IMR-90 (cell line): ENCODE data around the gene STOM. TPM values are rescaled to one million over a fixed set of nuclear protein-coding genes. Genes with fewer than 3 reads are reported as not detected.

Experiments used
- ATAC-seq: fragments of 200-7000 bp; cut with Tn5 transposase; 2 replicates; pipeline ENCODE4 v1.9.1; 2020; ENCODE audit warnings: low read depth, mild to moderate bottlenecking, moderate library complexity
- BruUV-seq: library from RNA; stranded (reverse); fragments of 400-500 nt; replicated peaks from 2 replicates; lab custom pipeline; 2021; lab: Mats Ljungman, UMichigan
- CTCF ChIA-PET: fragments of 300-600 bp; formaldehyde crosslinking; extraction: SDS; loops from one replicate; lab custom pipeline; 2021; ENCODE audit warnings: antibody characterized with exemption; lab: Yijun Ruan, JAX
- POLR2A ChIA-PET: fragments of 300-600 bp; sonication (Branson Sonifier 250); formaldehyde crosslinking; loops from one replicate; lab custom pipeline; 2022; ENCODE audit warnings: antibody characterized with exemption; ENCODE audit not compliant: unreplicated experiment; lab: Charles Lee
- DNase-seq: peaks from one replicate; pipeline ENCODE4 v3.0.0; 2013
- H2AFZ ChIP-seq: replicated peaks from 2 replicates; pipeline ENCODE3; 2013; ENCODE audit warnings: low read length, mild to moderate bottlenecking; ENCODE audit not compliant: poor library complexity
- H2AK5ac ChIP-seq: 2 replicates; pipeline ENCODE4 v1.6.1; 2013; ENCODE audit warnings: low read depth, low read length, inconsistent platforms
- H2AK9ac ChIP-seq: replicated peaks from 2 replicates; pipeline ENCODE3; 2013; ENCODE audit warnings: mild to moderate bottlenecking, low read depth, low read length, moderate library complexity; ENCODE audit not compliant: poor library complexity
- H2BK120ac ChIP-seq: 2 replicates; pipeline ENCODE4 v1.6.1; 2013; ENCODE audit warnings: low read depth, low read length, inconsistent platforms
- H2BK15ac ChIP-seq: 3 replicates; pipeline ENCODE4 v1.6.1; 2013; ENCODE audit warnings: low read depth, low read length, inconsistent platforms
- H2BK20ac ChIP-seq: 2 replicates; pipeline ENCODE4 v1.6.1; 2013; ENCODE audit warnings: low read depth, mild to moderate bottlenecking, inconsistent platforms, low read length, moderate library complexity
- H2BK5ac ChIP-seq: 2 replicates; pipeline ENCODE4 v1.6.1; 2013; ENCODE audit warnings: mild to moderate bottlenecking, low read depth, low read length, inconsistent platforms; ENCODE audit not compliant: poor library complexity, severe bottlenecking
- H3K14ac ChIP-seq: replicated peaks from 2 replicates; pipeline ENCODE4 v1.6.1; 2013; ENCODE audit warnings: low read depth, low read length, inconsistent platforms
- H3K18ac ChIP-seq: 2 replicates; pipeline ENCODE4 v1.6.1; 2013; ENCODE audit warnings: low read depth, low read length, control low read depth
- H3K23ac ChIP-seq: 2 replicates; pipeline ENCODE4 v1.6.1; 2013; ENCODE audit warnings: low read depth, low read length, inconsistent platforms
- H3K27ac ChIP-seq: 2 replicates; pipeline ENCODE4 v1.5.1; 2013; ENCODE audit warnings: mild to moderate bottlenecking, control low read depth, low read length; ENCODE audit not compliant: insufficient read depth
- H3K27me3 ChIP-seq: 2 replicates; pipeline ENCODE4 v1.6.1; 2013; ENCODE audit warnings: low read length; ENCODE audit not compliant: control insufficient read depth, insufficient read depth
- H3K36me3 ChIP-seq: 2 replicates; pipeline ENCODE4 v1.6.1; 2013; ENCODE audit warnings: low read length, mixed read lengths; ENCODE audit not compliant: control insufficient read depth, insufficient read depth
- H3K4ac ChIP-seq: 2 replicates; pipeline ENCODE4 v1.6.1; 2013; ENCODE audit warnings: low read depth, low read length, inconsistent platforms
- H3K4me1 ChIP-seq: 2 replicates; pipeline ENCODE4 v1.6.1; 2013; ENCODE audit warnings: low read length, mixed read lengths; ENCODE audit not compliant: control insufficient read depth, insufficient read depth
- H3K4me2 ChIP-seq: 2 replicates; pipeline ENCODE4 v1.6.1; 2013; ENCODE audit warnings: low read depth, mild to moderate bottlenecking, control low read depth, low read length, moderate library complexity
- H3K4me3 ChIP-seq: 2 replicates; pipeline ENCODE4 v1.5.1; 2013; ENCODE audit warnings: low read depth, mild to moderate bottlenecking, control low read depth, low read length, moderate library complexity; ENCODE audit not compliant: insufficient read depth
- H3K56ac ChIP-seq: 2 replicates; pipeline ENCODE4 v1.6.1; 2013; ENCODE audit warnings: low read length, inconsistent platforms; ENCODE audit not compliant: insufficient read depth; ENCODE audit errors: extremely low read depth
- H3K79me1 ChIP-seq, 2 experiments: 2 replicates each; pipeline ENCODE4 v1.6.1; 2013; ENCODE audit warnings: low read length in 2 of 2, inconsistent platforms in 1 of 2, low read depth in 1 of 2
- H3K9ac ChIP-seq: 2 replicates; pipeline ENCODE4 v1.6.1; 2013; ENCODE audit warnings: low read depth, low read length, control low read depth
- H3K9me1 ChIP-seq: 2 replicates; pipeline ENCODE4 v1.6.1; 2013; ENCODE audit warnings: low read length, inconsistent platforms; ENCODE audit not compliant: insufficient read depth
- H3K9me3 ChIP-seq: 2 replicates; pipeline ENCODE4 v1.6.1; 2013; ENCODE audit warnings: low read length; ENCODE audit not compliant: control insufficient read depth, insufficient read depth
- H4K20me1 ChIP-seq: 2 replicates; pipeline ENCODE4 v1.6.1; 2013; ENCODE audit warnings: low read length, inconsistent platforms; ENCODE audit not compliant: insufficient read depth
- H4K5ac ChIP-seq: 2 replicates; pipeline ENCODE4 v1.6.1; 2013; ENCODE audit warnings: mild to moderate bottlenecking, low read depth, low read length, control low read depth
- H4K8ac ChIP-seq, 2 experiments: 2 replicates each; pipeline ENCODE4 v1.6.1; 2013; ENCODE audit warnings: low read depth in 2 of 2, low read length in 2 of 2, control low read depth in 1 of 2, inconsistent platforms in 1 of 2
- H4K91ac ChIP-seq: 2 replicates; pipeline ENCODE4 v1.6.1; 2013; ENCODE audit warnings: low read depth, low read length, inconsistent platforms; ENCODE audit not compliant: insufficient read depth
- BHLHE40 ChIP-seq: fragments of 150-350 bp; IDR thresholded peaks from 2 replicates; pipeline ENCODE4 v1.6.1; 2016; ENCODE audit warnings: mild to moderate bottlenecking, low read depth, low read length
- FOS ChIP-seq: fragments of 150-350 bp; IDR thresholded peaks from 2 replicates; pipeline ENCODE4 v1.6.1; 2016; ENCODE audit warnings: low read depth, low read length
- MAZ ChIP-seq: IDR thresholded peaks from 2 replicates; pipeline ENCODE4 v1.6.1; 2012; ENCODE audit warnings: low read depth, mild to moderate bottlenecking, low read length, improper control_type of control experiment, moderate library complexity, borderline replicate concordance
- RAD21 ChIP-seq: IDR thresholded peaks from 2 replicates; pipeline ENCODE4 v1.6.1; 2012; ENCODE audit warnings: low read length, improper control_type of control experiment
- SMC3 ChIP-seq: fragments of 150-350 bp; IDR thresholded peaks from 2 replicates; pipeline ENCODE4 v1.6.1; 2016; ENCODE audit warnings: low read depth, mild to moderate bottlenecking, antibody characterized with exemption, low read length, moderate library complexity
- WGBS, 2 experiments: methylation state at CpG; one replicate each; pipeline versions ENCODE4 v1.1.5 to v1.1.7; 2013; ENCODE audit warnings: missing lambda C conversion rate in 2 of 2; ENCODE audit not compliant: insufficient read length in 1 of 2; ENCODE audit errors: extremely low coverage in 2 of 2; 5-methylcytosine and 5-hydroxymethylcytosine counted together
- dilution Hi-C: fragments of 300-500 bp; cut with HindIII; formaldehyde crosslinking; loops from one replicate; pipeline ENCODE4 v1.14.3; 2018; ENCODE audit warnings: low sequenced_read_pairs; ENCODE audit not compliant: unreplicated experiment
- in situ Hi-C: fragments of 300-500 bp; cut with MboI; formaldehyde crosslinking; loops from 3 replicates; pipeline ENCODE4 v1.14.3; 2019; ENCODE audit warnings: low sequenced_read_pairs, inconsistent platforms, mixed read lengths
- intact Hi-C: fragments of 100-400 bp; cut with micrococcal nuclease; formaldehyde crosslinking; loops from 2 replicates; pipeline ENCODE4 v1.10.0; 2022
- polyA plus RNA-seq, 3 experiments: library from polyadenylated mRNA; depleted of rRNA; stranded (reverse); fragments of >200 nt; gene quantifications; 2 replicates each; pipeline ENCODE4 v1.2.3, GENCODE V29; 2012; ENCODE audit warnings: low replicate concordance in 1 of 3
- total RNA-seq: library from RNA; depleted of rRNA; stranded (reverse); fragments of >200 nt; gene quantifications from 2 replicates; pipeline ENCODE4 v1.2.3, GENCODE V29; 2012
- TF ChIP-seq, protein P1 (sequence below): conservative IDR thresholded peaks from 2 replicates; pipeline ENCODE4 v1.5.1; 2012; ENCODE audit warnings: mild to moderate bottlenecking, low read depth, low read length, improper control_type of control experiment

Gene STOM
- total and polyA plus RNA-seq, 2 of the 4 experiments (the other 2 are of a cell fraction) = 78.4 to 84.8 TPM

DNA sequence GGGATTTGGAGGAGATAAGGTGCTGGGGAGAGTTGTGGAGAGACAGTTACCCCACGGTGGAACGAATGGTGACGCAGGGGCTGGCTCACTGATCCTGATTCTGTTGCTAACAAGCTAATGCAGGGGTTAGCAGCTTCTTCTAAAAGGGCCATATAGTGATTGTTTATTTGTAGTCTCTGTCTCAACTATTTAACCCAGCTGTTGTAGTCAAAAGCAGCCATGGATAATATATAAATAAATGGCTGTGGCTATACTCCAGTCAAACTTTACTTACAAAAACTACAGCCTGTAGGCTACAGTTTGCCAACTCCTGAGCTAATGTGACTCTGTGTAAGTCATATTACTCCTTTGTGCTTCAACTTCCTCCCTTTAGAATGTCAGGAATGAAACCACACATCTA lies 21.8 kb downstream of the STOM start:
- ATAC-seq (peak; percentile 22), DNase-seq (peak; percentile 55)
- POLR2A ChIA-PET = interaction anchor here (0.9 kb wide), 1 partner anchor 9 kb away, joined by 3 read pairs; no protein-coding TSS in a partner anchor
- Histone ChIP-seq H3K56ac (no peak overlapping the region; the same call in 1 of the 2 replicates), H3K23ac (no peak overlapping the region), H3K4me3 (no peak overlapping the region), H4K8ac (peak overlapping the region in 1 of 2 experiments; percentile 67; a peak in 2 of 4 replicates), H3K4me2 (peak overlapping the region; percentile 48; the same call in 1 of the 2 replicates), H2BK5ac (peak overlapping the region; percentile 65), H4K91ac (peak overlapping the region; percentile 44; the same call in 1 of the 2 replicates), H3K9me1 (peaks cover 14% of the 10 kb centered on the region), H2AK5ac (peak overlapping the region; percentile 6), H4K5ac (0 out of 2 replicates have a peak overlapping the region, but pooled peaks have one; percentile 3), H3K4me1 (peaks cover 25% of the 10 kb centered on the region), H3K27me3 (no peaks in the 10 kb centered on the region), H3K14ac (0 out of 2 replicates have a peak overlapping the region, but pooled peaks have one; percentile 10), H4K20me1 (peaks cover 9% of the 10 kb centered on the region; the same call in 1 of the 2 replicates), H2BK120ac (peak overlapping the region; percentile 52; the same call in 1 of the 2 replicates), H3K18ac (peak overlapping the region; percentile 75), H3K27ac (peak overlapping the region; percentile 48), H2BK20ac (peak overlapping the region; percentile 67), H3K4ac (peak overlapping the region; percentile 13; the same call in 1 of the 2 replicates), H3K36me3 (peaks cover 42% of the 10 kb centered on the region), H2BK15ac (no peak overlapping the region; the same call in 2 of the 3 replicates), H3K9me3 (no peaks in the 10 kb centered on the region), H2AFZ (no peak overlapping the region), H3K79me1 (peaks cover 40 to 64% of the 10 kb centered on the region in 2 experiments), H2AK9ac (no peak overlapping the region), H3K9ac (no peak overlapping the region)
- no TSS peak for BruUV-seq
- CTCF ChIA-PET = interaction anchor here (0.5 to 1.2 kb wide), 5 partner anchors 11 to 1067 kb away, joined by 3 to 5 read pairs (median 4); no protein-coding TSS in a partner anchor
- intact Hi-C loops = no loop called here
- in situ Hi-C loops = no loop called here
- dilution Hi-C loops = no loop called here
- no CpG with 5 or more reads among the region's 3 CpGs for WGBS, 2 experiments
- TF ChIP-seq, protein P1, sequence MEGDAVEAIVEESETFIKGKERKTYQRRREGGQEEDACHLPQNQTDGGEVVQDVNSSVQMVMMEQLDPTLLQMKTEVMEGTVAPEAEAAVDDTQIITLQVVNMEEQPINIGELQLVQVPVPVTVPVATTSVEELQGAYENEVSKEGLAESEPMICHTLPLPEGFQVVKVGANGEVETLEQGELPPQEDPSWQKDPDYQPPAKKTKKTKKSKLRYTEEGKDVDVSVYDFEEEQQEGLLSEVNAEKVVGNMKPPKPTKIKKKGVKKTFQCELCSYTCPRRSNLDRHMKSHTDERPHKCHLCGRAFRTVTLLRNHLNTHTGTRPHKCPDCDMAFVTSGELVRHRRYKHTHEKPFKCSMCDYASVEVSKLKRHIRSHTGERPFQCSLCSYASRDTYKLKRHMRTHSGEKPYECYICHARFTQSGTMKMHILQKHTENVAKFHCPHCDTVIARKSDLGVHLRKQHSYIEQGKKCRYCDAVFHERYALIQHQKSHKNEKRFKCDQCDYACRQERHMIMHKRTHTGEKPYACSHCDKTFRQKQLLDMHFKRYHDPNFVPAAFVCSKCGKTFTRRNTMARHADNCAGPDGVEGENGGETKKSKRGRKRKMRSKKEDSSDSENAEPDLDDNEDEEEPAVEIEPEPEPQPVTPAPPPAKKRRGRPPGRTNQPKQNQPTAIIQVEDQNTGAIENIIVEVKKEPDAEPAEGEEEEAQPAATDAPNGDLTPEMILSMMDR = no peak
- no peak for TF ChIP-seq SMC3
- TF ChIP-seq RAD21 = no peak
- TF ChIP-seq MAZ = no peak
- no peak for TF ChIP-seq BHLHE40
- TF ChIP-seq FOS = no peak
